BLaER1 treated with 17β-estradiol and CSF1 and Interleukin-3, amounts not matched to agents 10 nM and 100 nM (cell line): ENCODE data around the gene CERT1.
A peak's percentile ranks its signal among the peaks of the same experiment; 100 is the strongest.
"Not testable (repeated sequence)": the region's sequence is repeated elsewhere in the genome, so short reads cannot be mapped to it uniquely, and the experiment has no call there.

ENCODE experiments used
- H3K27ac ChIP-seq, 11 experiments: shearing (Covaris generic); formaldehyde crosslinking; 2 replicates each; pipeline ENCODE4 v1.8.1; 2022
- H3K27me3 ChIP-seq, 11 experiments: shearing (Covaris generic); formaldehyde crosslinking; 2 replicates each; pipeline ENCODE4 v1.8.1; 2022
- H3K36me3 ChIP-seq, 11 experiments: shearing (Covaris generic); formaldehyde crosslinking; 2 replicates each; pipeline ENCODE4 v1.8.1; 2022
- H3K4me1 ChIP-seq, 10 experiments: shearing (Covaris generic); formaldehyde crosslinking; 2 replicates each; pipeline ENCODE4 v1.8.1; 2022
- H3K4me2 ChIP-seq, 11 experiments: shearing (Covaris generic); formaldehyde crosslinking; 2 replicates each; pipeline ENCODE4 v1.8.1; 2022
- H3K4me3 ChIP-seq, 10 experiments: shearing (Covaris generic); formaldehyde crosslinking; 2 replicates each; pipeline ENCODE4 v1.8.1; 2022
- H3K9ac ChIP-seq, 11 experiments: shearing (Covaris generic); formaldehyde crosslinking; 2 replicates each; pipeline ENCODE4 v1.8.1; 2022
- H3K9me3 ChIP-seq, 11 experiments: shearing (Covaris generic); formaldehyde crosslinking; replicated peaks in 1 of 11; 2 replicates each; pipeline ENCODE4 v1.8.1; 2022
- H4K20me1 ChIP-seq, 11 experiments: shearing (Covaris generic); formaldehyde crosslinking; 2 replicates each; pipeline ENCODE4 v1.8.1; 2022
- Cebpa-rat ChIP-seq, 11 experiments: shearing (Covaris generic); IDR thresholded peaks; 2 replicates each; pipeline ENCODE4 v1.8.1; 2022

CERT1 gene

GRCh38 chr5:75509546-75509945 lies 1.9 kb downstream of the CERT1 start:
- Histone ChIP-seq H3K9ac (peak overlapping the region; percentile 89 to 99 (median 94); a peak in 20 of 22 replicates), H4K20me1 (peaks cover 0 to 58% (median 23%) of the 10 kb centered on the region in 11 experiments; a peak in 10 of 22 replicates), H3K27me3 (no peaks in the 10 kb centered on the region), H3K27ac (peak overlapping the region; percentile 87 to 95 (median 91); a peak in 17 of 22 replicates), H3K9me3 (peaks cover 0 to 9% (median 7%) of the 10 kb centered on the region in 11 experiments; a peak in 13 of 22 replicates), H3K4me1 (peaks cover 21 to 60% (median 32%) of the 10 kb centered on the region in 10 experiments), H3K4me3 (peak overlapping the region; percentile 85 to 98 (median 94)), H3K4me2 (peak overlapping the region; percentile 78 to 95 (median 88)), H3K36me3 (peaks cover 11 to 27% (median 17%) of the 10 kb centered on the region in 11 experiments; a peak in 19 of 22 replicates)
- TF ChIP-seq Cebpa-rat (IDR thresholded peaks at IDR 0.05) = no peak

GRCh38 chr5:75507841-75508240 lies 3.6 kb downstream of the CERT1 start:
- H3K9me3 ChIP-seq = peaks cover 0 to 9% (median 7%) of the 10 kb centered on the region in 11 experiments; a peak in 13 of 22 replicates
- H3K9ac ChIP-seq = no peak overlapping the region
- H3K36me3 ChIP-seq = peaks cover 16 to 31% (median 22%) of the 10 kb centered on the region in 11 experiments; a peak in 19 of 22 replicates
- TF ChIP-seq Cebpa-rat (IDR thresholded peaks at IDR 0.05) = no peak
- H4K20me1 ChIP-seq = peaks cover 0 to 63% (median 23%) of the 10 kb centered on the region in 11 experiments; a peak in 10 of 22 replicates
- H3K4me1 ChIP-seq = peaks cover 12 to 43% (median 23%) of the 10 kb centered on the region in 10 experiments
- peak overlapping the region in 2 of 11 experiments; percentile 82 to 95; a peak in 4 of 22 replicates for H3K4me2 ChIP-seq
- no peak overlapping the region for H3K27ac ChIP-seq
- no peaks in the 10 kb centered on the region for H3K27me3 ChIP-seq
- H3K4me3 ChIP-seq = no peak overlapping the region

DNA sequence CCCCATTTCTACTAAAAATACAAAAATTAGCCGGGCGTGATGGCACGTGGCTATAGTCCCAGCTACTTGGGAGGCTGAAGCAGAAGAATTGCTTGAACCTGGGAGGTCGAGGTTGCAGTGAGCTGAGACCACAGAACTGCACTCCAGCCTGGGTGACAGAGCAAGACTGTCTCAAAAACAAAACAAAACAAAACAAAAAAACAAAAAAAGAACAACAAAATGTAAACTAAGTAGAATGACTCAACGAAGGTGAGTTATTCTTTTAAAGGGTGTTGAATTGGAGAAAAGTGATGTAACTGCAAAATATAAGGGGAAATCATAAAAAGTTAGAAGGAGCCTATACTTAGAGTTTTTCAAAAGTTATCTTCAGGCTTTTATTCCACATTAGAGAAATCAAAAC lies 6.3 kb downstream of the CERT1 start:
- peaks cover 0 to 90% (median 16%) of the 10 kb centered on the region in 11 experiments; a peak in 11 of 22 replicates for H4K20me1 ChIP-seq
- not testable (repeated sequence) for H3K27ac ChIP-seq, H3K9me3 ChIP-seq, H3K4me2 ChIP-seq, H3K4me3 ChIP-seq, H3K9ac ChIP-seq, H3K27me3 ChIP-seq
- H3K4me1 ChIP-seq = peaks cover 6 to 39% (median 15%) of the 10 kb centered on the region in 10 experiments
- peaks cover 21 to 56% (median 37%) of the 10 kb centered on the region in 11 experiments; a peak in 21 of 22 replicates for H3K36me3 ChIP-seq

DNA sequence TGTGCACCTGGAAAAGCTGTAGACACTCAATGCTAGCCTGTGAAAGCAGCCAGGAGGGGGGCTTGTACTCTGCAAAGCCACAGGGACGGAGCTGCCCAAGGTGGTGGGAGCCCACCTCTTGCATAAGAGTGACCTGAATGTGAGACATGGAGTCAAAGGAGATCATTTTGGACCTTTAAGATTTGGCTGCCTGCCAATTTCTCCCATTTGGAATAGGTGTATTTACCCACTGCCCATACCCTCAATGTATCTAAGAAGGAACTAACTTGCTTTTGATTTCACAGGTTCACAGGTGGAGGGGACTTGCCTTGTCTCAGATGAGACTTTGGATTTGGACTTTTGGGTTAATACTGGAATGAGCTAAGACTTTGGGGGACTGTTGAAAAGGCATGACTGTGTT lies 12.6 kb downstream of the CERT1 start:
- Histone ChIP-seq H3K9me3 (peaks cover 0 to 20% (median 6%) of the 10 kb centered on the region in 11 experiments; a peak in 11 of 22 replicates), H3K36me3 (peaks cover 39 to 87% (median 62%) of the 10 kb centered on the region in 11 experiments), H4K20me1 (peaks cover 0 to 99% (median 0%) of the 10 kb centered on the region in 11 experiments; a peak in 7 of 22 replicates)
- H3K4me1 ChIP-seq, H3K9ac ChIP-seq, H3K4me3 ChIP-seq, H3K27ac ChIP-seq, H3K27me3 ChIP-seq, H3K4me2 ChIP-seq: not testable (repeated sequence)

GRCh38 chr5:75498208-75498777 lies 13.1 kb downstream of the CERT1 start:
- no peak overlapping the region for H3K4me3 ChIP-seq
- H4K20me1 ChIP-seq = peaks cover 0 to 100% (median 0%) of the 10 kb centered on the region in 11 experiments; a peak in 7 of 22 replicates
- H3K9ac ChIP-seq = no peak overlapping the region
- no peaks in the 10 kb centered on the region; a peak in 1 of 20 replicates for H3K4me1 ChIP-seq
- peaks cover 0 to 20% (median 6%) of the 10 kb centered on the region in 11 experiments; a peak in 11 of 22 replicates for H3K9me3 ChIP-seq
- no peak overlapping the region for H3K27ac ChIP-seq
- H3K27me3 ChIP-seq = no peaks in the 10 kb centered on the region; a peak in 1 of 22 replicates
- H3K4me2 ChIP-seq = no peak overlapping the region
- H3K36me3 ChIP-seq = peaks cover 39 to 90% (median 62%) of the 10 kb centered on the region in 11 experiments
- TF ChIP-seq Cebpa-rat (IDR thresholded peaks at IDR 0.05) = no peak

DNA sequence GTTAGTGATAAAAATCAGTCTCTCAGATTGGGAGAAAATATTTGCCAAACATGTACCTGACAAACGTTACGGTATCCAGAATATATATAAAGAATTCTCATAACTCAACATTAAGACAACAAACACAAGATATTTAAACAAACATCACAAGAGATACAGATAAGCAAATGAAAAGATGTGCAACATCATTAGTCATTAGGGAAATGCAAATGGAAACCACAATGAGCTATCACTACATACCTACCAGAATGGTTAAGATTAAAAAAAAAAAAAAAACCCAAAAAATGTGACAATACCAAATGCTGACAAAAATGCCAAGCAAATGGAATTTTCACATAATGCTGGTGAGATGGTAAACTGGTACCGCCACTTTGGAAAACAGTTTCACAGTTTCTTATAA lies 15.4 kb downstream of the CERT1 start:
- no peak for TF ChIP-seq Cebpa-rat (IDR thresholded peaks at IDR 0.05)
- Histone ChIP-seq H3K4me1 (no peaks in the 10 kb centered on the region), H3K36me3 (peaks cover 59 to 97% (median 71%) of the 10 kb centered on the region in 11 experiments)

DNA sequence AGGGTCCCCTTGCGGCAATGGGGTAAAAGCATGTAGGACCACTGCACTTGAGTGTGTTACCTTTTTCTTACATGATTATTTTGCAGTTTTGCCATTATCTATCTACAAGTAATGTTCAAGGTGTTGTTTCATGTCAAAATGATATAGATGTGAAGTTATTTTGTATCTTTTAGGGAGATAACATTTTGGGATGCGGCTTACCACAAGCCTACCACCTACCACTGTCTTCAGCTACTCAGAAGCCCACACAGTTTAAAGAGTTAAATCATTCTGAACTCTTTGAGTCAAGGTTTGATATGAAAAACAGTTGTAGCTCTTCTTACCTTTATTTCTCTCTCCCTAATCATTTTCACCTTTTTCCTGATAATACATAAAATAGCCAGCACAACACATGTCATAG lies 19.8 kb downstream of the CERT1 start:
- H3K36me3 ChIP-seq = peaks cover 37 to 92% (median 58%) of the 10 kb centered on the region in 11 experiments
- peaks cover 0 to 89% (median 0%) of the 10 kb centered on the region in 11 experiments; a peak in 6 of 22 replicates for H4K20me1 ChIP-seq
- TF ChIP-seq Cebpa-rat (IDR thresholded peaks at IDR 0.05) = no peak
- H3K4me2 ChIP-seq = no peak overlapping the region
- no peaks in the 10 kb centered on the region; a peak in 1 of 22 replicates for H3K27me3 ChIP-seq
- no peak overlapping the region for H3K9ac ChIP-seq
- no peak overlapping the region for H3K4me3 ChIP-seq
- peaks cover 40 to 54% (median 45%) of the 10 kb centered on the region in 11 experiments for H3K9me3 ChIP-seq
- no peaks in the 10 kb centered on the region for H3K4me1 ChIP-seq
- no peak overlapping the region for H3K27ac ChIP-seq

More for the DNA sequence above, 15.4 kb downstream of the CERT1 start:
- Histone ChIP-seq H3K9me3 (peaks cover 0 to 33% (median 11%) of the 10 kb centered on the region in 11 experiments; a peak in 15 of 22 replicates), H3K27me3 (no peaks in the 10 kb centered on the region; a peak in 1 of 22 replicates), H3K4me2 (no peak overlapping the region), H3K4me3 (no peak overlapping the region), H4K20me1 (peaks cover 0 to 100% (median 0%) of the 10 kb centered on the region in 11 experiments; a peak in 7 of 22 replicates), H3K9ac (no peak overlapping the region), H3K27ac (no peak overlapping the region)

DNA sequence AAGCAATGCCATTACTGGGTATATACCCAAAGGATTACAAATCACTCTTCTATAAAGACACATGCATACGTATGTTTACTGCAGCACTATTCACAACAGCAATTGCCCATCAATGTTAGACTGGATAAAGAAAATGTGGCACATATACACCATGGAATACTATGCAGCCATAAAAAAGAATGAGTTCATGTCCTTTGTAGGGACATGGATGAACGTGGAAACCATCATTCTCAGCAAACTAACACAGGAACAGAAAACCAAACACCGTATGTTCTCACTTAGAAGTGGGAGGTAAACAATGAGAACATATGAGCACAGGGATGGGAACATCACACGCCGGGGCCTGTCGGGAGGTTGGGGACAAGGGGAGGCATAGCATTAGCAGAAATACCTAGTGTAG lies 21.6 kb downstream of the CERT1 start:
- not testable (repeated sequence) for H3K4me1 ChIP-seq, H3K9ac ChIP-seq

GRCh38 chr5:75484605-75485004 lies 26.8 kb downstream of the CERT1 start:
- H3K4me1 ChIP-seq = no peaks in the 10 kb centered on the region
- no peak overlapping the region for H3K4me3 ChIP-seq
- H3K27me3 ChIP-seq = no peaks in the 10 kb centered on the region
- peaks cover 12 to 83% (median 42%) of the 10 kb centered on the region in 11 experiments; a peak in 19 of 22 replicates for H3K36me3 ChIP-seq
- H3K9me3 ChIP-seq = peaks cover 43 to 75% (median 73%) of the 10 kb centered on the region in 11 experiments
- peaks cover 0 to 99% (median 10%) of the 10 kb centered on the region in 11 experiments; a peak in 13 of 22 replicates for H4K20me1 ChIP-seq
- no peak overlapping the region for H3K4me2 ChIP-seq
- TF ChIP-seq Cebpa-rat (IDR thresholded peaks at IDR 0.05) = no peak
- no peak overlapping the region for H3K9ac ChIP-seq
- no peak overlapping the region for H3K27ac ChIP-seq

More for the DNA sequence above, 21.6 kb downstream of the CERT1 start:
- H3K4me3 ChIP-seq, H3K27ac ChIP-seq, H3K4me2 ChIP-seq, H3K27me3 ChIP-seq: not testable (repeated sequence)
- Histone ChIP-seq H4K20me1 (peaks cover 0 to 89% (median 0%) of the 10 kb centered on the region in 11 experiments; a peak in 7 of 22 replicates), H3K36me3 (peaks cover 30 to 88% (median 57%) of the 10 kb centered on the region in 11 experiments), H3K9me3 (peaks cover 55 to 72% (median 63%) of the 10 kb centered on the region in 11 experiments)
